Erythroblast (primary cell): ENCODE measurements around the gene SPIB.

Experiments used
- GATA1 ChIP-seq: IDR thresholded peaks from 2 replicates; pipeline ENCODE4 v1.6.1; 2011; ENCODE audit warnings: low read depth, mild to moderate bottlenecking, control low read depth, low read length, moderate library complexity
- POLR2A ChIP-seq: IDR thresholded peaks from 2 replicates; pipeline ENCODE4 v1.6.1; 2011; ENCODE audit warnings: mild to moderate bottlenecking, low read length

GRCh38 chr19:50462970-50463369, 44.2 kb downstream of the SPIB start:
- TF ChIP-seq POLR2A (no peak), GATA1 (no peak)
